Fibroblast of skin of left quadriceps (primary cell): ENCODE measurements around the gene NECTIN1.
"Not testable (repeated sequence)": the region's sequence is repeated elsewhere in the genome, so short reads cannot be mapped to it uniquely, and the experiment has no call there.

Source experiments
- DNase-seq, 2 experiments: peaks; one replicate each; pipeline ENCODE4 v3.0.0-alpha.2; 2013; ENCODE audit warnings: low read depth in 2 of 2

The NECTIN1 gene

GRCh38 chr11:119618208-119618909, 110.6 kb downstream of the NECTIN1 start:
- no peak for DNase-seq

GRCh38 chr11:119617340-119617713, 111.7 kb downstream of the NECTIN1 start:
- no peak for DNase-seq

GRCh38 chr11:119616586-119617339, 112.2 kb downstream of the NECTIN1 start:
- DNase-seq = no peak

GRCh38 chr11:119615882-119616196, 113.2 kb downstream of the NECTIN1 start:
- DNase-seq = no peak

- DNase-seq = peak; percentile 15 to 20
Measured at GRCh38 chr11:119615003-119615881, 113.8 kb downstream of the NECTIN1 start.

GRCh38 chr11:119614222-119615002, 114.6 kb downstream of the NECTIN1 start:
- DNase-seq = no peak

- no peak for DNase-seq
Measured at GRCh38 chr11:119612814-119613213, 116.2 kb downstream of the NECTIN1 start.

GRCh38 chr11:119610836-119611426, 118.1 kb downstream of the NECTIN1 start:
- DNase-seq = no peak

GRCh38 chr11:119608781-119609180, 120.2 kb downstream of the NECTIN1 start:
- no peak for DNase-seq

GRCh38 chr11:119608201-119608600, 120.8 kb downstream of the NECTIN1 start:
- DNase-seq = no peak

- no peak for DNase-seq
Measured at GRCh38 chr11:119607726-119608125, 121.3 kb downstream of the NECTIN1 start.

GRCh38 chr11:119605137-119605665, 123.8 kb downstream of the NECTIN1 start:
- DNase-seq = no peak

GRCh38 chr11:119602745-119603373, 126.1 kb downstream of the NECTIN1 start:
- no peak for DNase-seq

- DNase-seq = no peak
Measured at GRCh38 chr11:119599864-119600541, 129.0 kb downstream of the NECTIN1 start.

GRCh38 chr11:119595941-119596340, 133.1 kb downstream of the NECTIN1 start:
- DNase-seq = not testable (repeated sequence)

GRCh38 chr11:119594639-119595249, 134.3 kb downstream of the NECTIN1 start:
- DNase-seq = peak in 1 of 2 experiments; percentile 19

- DNase-seq = no peak
Measured at GRCh38 chr11:119593346-119593745, 135.7 kb downstream of the NECTIN1 start.

- no peak for DNase-seq
Measured at GRCh38 chr11:119592642-119593041, 136.4 kb downstream of the NECTIN1 start.

GRCh38 chr11:119591836-119592310, 137.1 kb downstream of the NECTIN1 start:
- DNase-seq = no peak
